Hepatocyte (in vitro differentiated cells): ENCODE results near the gene CTNNA3. TPM values are rescaled to one million over a fixed set of nuclear protein-coding genes. Genes with fewer than 3 reads are reported as not detected.

Source experiments
- DNase-seq: peaks from one replicate; pipeline ENCODE4 v3.0.0-alpha.2; 2016; ENCODE audit warnings: low spot score
- H2AFZ ChIP-seq: fragments of 200-600 bp; sonication (generic); 2 replicates; pipeline ENCODE4 v1.6.0; 2016; ENCODE audit warnings: antibody characterized with exemption, mild to moderate bottlenecking
- H3K27ac ChIP-seq: fragments of 200-600 bp; sonication (generic); 2 replicates; pipeline ENCODE4 v1.5.1; 2016; ENCODE audit warnings: mild to moderate bottlenecking
- H3K27me3 ChIP-seq: fragments of 200-600 bp; sonication (generic); 2 replicates; pipeline ENCODE4 v1.6.1; 2016
- H3K36me3 ChIP-seq: fragments of 200-600 bp; sonication (generic); replicated peaks from 2 replicates; pipeline ENCODE4 v1.5.1; 2016; ENCODE audit warnings: low read depth; ENCODE audit not compliant: insufficient read depth
- H3K4me1 ChIP-seq: fragments of 200-600 bp; sonication (generic); 2 replicates; pipeline ENCODE4 v1.5.1; 2016; ENCODE audit warnings: mild to moderate bottlenecking, moderate library complexity; ENCODE audit not compliant: insufficient read depth
- H3K4me2 ChIP-seq: fragments of 200-600 bp; sonication (generic); 2 replicates; pipeline ENCODE4 v1.6.0; 2016
- H3K4me3 ChIP-seq: fragments of 200-600 bp; sonication (generic); 2 replicates; pipeline ENCODE4 v1.5.1; 2016; ENCODE audit warnings: mild to moderate bottlenecking
- H3K79me2 ChIP-seq: fragments of 200-600 bp; sonication (generic); 2 replicates; pipeline ENCODE4 v1.6.0; 2017; ENCODE audit warnings: mild to moderate bottlenecking
- H3K9me2 ChIP-seq: fragments of 200-600 bp; sonication (generic); replicated peaks from 2 replicates; pipeline ENCODE4 v1.6.0; 2017; ENCODE audit warnings: mild to moderate bottlenecking; ENCODE audit not compliant: insufficient read depth
- H3K9me3 ChIP-seq: fragments of 200-600 bp; sonication (generic); 2 replicates; pipeline ENCODE4 v1.5.1; 2016; ENCODE audit warnings: low read depth, mild to moderate bottlenecking
- H4K20me1 ChIP-seq: fragments of 200-600 bp; sonication (generic); 2 replicates; pipeline ENCODE4 v1.6.0; 2016; ENCODE audit warnings: mild to moderate bottlenecking; ENCODE audit not compliant: insufficient read depth, poor library complexity, severe bottlenecking
- CTCF ChIP-seq: fragments of 200-600 bp; sonication (generic); IDR thresholded peaks from 2 replicates; pipeline ENCODE4 v1.5.1; 2016; ENCODE audit warnings: antibody characterized with exemption, mild to moderate bottlenecking; ENCODE audit not compliant: poor library complexity
- EZH2 ChIP-seq: fragments of 200-600 bp; sonication (generic); IDR thresholded peaks from 2 replicates; pipeline ENCODE4 v1.6.1; 2016; ENCODE audit warnings: antibody characterized with exemption, mild to moderate bottlenecking, borderline replicate concordance
- EZH2phosphoT487 ChIP-seq: fragments of 200-600 bp; sonication (generic); IDR thresholded peaks from one replicate; pipeline ENCODE4 v1.6.1; 2018; ENCODE audit warnings: antibody characterized with exemption, mild to moderate bottlenecking, low read depth, moderate library complexity; ENCODE audit not compliant: unreplicated experiment, severe bottlenecking
- WGBS: methylation state at CpG from one replicate; pipeline ENCODE4 v1.1.6; 2016; ENCODE audit warnings: low lambda C conversion rate; ENCODE audit errors: missing lambda C conversion rate; 5-methylcytosine and 5-hydroxymethylcytosine counted together
- polyA plus RNA-seq: library from polyadenylated mRNA; unstranded; fragments of >200 nt; fragmentation: Nextera tagmentation; extraction: Ambion mirVana; gene quantifications from 2 replicates; pipeline ENCODE4 v1.2.1, GENCODE V29; 2016
- total RNA-seq: library from RNA; depleted of rRNA; stranded (reverse); fragments of >200 nt; gene quantifications from 2 replicates; pipeline ENCODE4 v1.2.3, GENCODE V29; 2014

The CTNNA3 gene
- total and polyA plus RNA-seq, 2 experiments from 2014 or later = 12.9 to 25.9 TPM

- Histone ChIP-seq H3K9me2 (no peaks in the 10 kb centered on the region), H3K27ac (no peak overlapping the region), H3K9me3 (peaks cover 7% of the 10 kb centered on the region), H2AFZ (no peak overlapping the region), H3K36me3 (no peaks in the 10 kb centered on the region), H3K4me3 (no peak overlapping the region), H4K20me1 (no peaks in the 10 kb centered on the region), H3K79me2 (no peaks in the 10 kb centered on the region), H3K27me3 (no peaks in the 10 kb centered on the region), H3K4me1 (no peaks in the 10 kb centered on the region), H3K4me2 (no peak overlapping the region)
- DNase-seq = no peak
- TF ChIP-seq CTCF (no peak), EZH2phosphoT487 (no peak), EZH2 (no peak)
These were observed 522.2 kb downstream of the CTNNA3 start for GRCh38 chr10:67173787-67174186.

DNA sequence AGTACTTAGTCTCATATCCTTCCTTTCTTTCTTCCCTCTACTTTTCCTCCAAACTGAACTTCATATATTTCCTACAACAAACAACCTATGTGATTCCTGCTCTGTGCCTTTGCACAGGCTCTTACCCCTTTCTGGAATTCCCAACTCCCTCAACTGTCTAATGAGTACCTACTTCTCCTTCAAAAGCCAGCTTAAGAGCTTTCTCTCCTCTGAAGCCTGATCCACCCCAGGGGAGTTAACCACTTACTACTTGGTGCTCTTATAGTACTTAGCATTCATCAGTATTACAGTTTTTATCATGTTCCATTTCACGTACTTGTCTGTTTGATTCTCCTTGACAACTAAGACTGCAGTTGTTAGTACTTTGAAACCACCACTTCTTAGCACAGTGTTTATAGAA, 524.0 kb downstream of the CTNNA3 start:
- no peak overlapping the region for H3K27ac ChIP-seq
- 79% methylated on average over 1 of the region's 1 CpG for WGBS
- no peaks in the 10 kb centered on the region for H3K36me3 ChIP-seq
- no peak overlapping the region for H3K4me2 ChIP-seq
- H4K20me1 ChIP-seq = no peaks in the 10 kb centered on the region
- no peaks in the 10 kb centered on the region for H3K9me2 ChIP-seq
- no peaks in the 10 kb centered on the region for H3K4me1 ChIP-seq
- no peak overlapping the region for H3K4me3 ChIP-seq
- H2AFZ ChIP-seq = no peak overlapping the region
- no peak for TF ChIP-seq CTCF
- TF ChIP-seq EZH2phosphoT487 = no peak
- TF ChIP-seq EZH2 = no peak
- no peaks in the 10 kb centered on the region for H3K79me2 ChIP-seq
- DNase-seq = no peak
- H3K27me3 ChIP-seq = no peaks in the 10 kb centered on the region
- H3K9me3 ChIP-seq = peaks cover 7% of the 10 kb centered on the region

DNA sequence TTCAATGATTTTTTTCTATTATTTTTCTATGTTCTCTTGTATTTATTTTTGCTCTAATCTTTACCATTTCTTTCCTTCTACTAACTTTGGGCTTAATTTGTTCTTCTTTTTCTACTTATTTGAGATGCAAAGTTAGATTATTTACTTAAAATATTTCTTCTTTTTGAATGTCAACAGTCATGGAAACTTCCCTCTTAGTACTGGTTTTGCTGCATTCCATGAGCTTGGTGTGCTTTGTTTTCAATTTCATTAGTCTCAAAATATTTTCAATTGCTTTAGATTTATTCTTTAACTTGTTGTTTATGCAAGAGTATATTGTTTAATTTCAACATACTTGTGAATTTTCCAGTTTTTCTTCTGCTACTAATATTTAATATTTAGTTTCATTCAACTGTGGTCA, 539.8 kb downstream of the CTNNA3 start:
- Histone ChIP-seq H3K9me2 (no peaks in the 10 kb centered on the region), H3K36me3 (no peaks in the 10 kb centered on the region), H3K27ac (peak overlapping the region; percentile 42), H3K4me3 (no peak overlapping the region), H4K20me1 (no peaks in the 10 kb centered on the region), H3K9me3 (peaks cover 3% of the 10 kb centered on the region), H3K4me1 (no peaks in the 10 kb centered on the region), H3K27me3 (no peaks in the 10 kb centered on the region), H3K79me2 (no peaks in the 10 kb centered on the region), H2AFZ (no peak overlapping the region), H3K4me2 (no peak overlapping the region)
- no peak for DNase-seq
- TF ChIP-seq EZH2 = no peak
- no peak for TF ChIP-seq CTCF
- TF ChIP-seq EZH2phosphoT487 = no peak

DNA sequence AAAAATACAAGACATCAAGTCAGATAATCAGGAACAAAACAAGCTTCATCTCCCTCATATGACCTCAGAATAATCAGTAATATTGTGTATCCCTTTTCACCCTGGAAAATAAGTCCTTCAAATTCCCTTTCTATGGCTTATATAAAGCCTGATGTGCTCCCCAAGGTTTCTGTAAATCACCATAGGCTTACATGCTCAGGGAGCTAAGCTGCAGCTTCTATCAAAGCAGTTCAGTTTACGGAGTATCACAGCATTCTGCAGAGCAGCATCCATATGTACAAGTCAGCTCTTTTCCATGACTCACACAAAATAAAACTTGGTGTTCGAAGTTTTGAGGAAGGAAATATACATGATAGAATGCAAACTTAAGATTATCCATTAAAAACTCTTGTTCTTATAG, 544.5 kb downstream of the CTNNA3 start:
- no peaks in the 10 kb centered on the region for H3K9me3 ChIP-seq
- no peak for DNase-seq
- H3K27ac ChIP-seq = no peak overlapping the region
- H3K79me2 ChIP-seq = no peaks in the 10 kb centered on the region
- H2AFZ ChIP-seq = no peak overlapping the region
- no peaks in the 10 kb centered on the region for H3K36me3 ChIP-seq
- H3K4me2 ChIP-seq = no peak overlapping the region
- H3K4me1 ChIP-seq = no peaks in the 10 kb centered on the region
- WGBS = 86% methylated on average over 2 of the region's 2 CpGs
- TF ChIP-seq CTCF (no peak), EZH2phosphoT487 (no peak), EZH2 (no peak)
- H3K4me3 ChIP-seq = no peak overlapping the region
- H3K9me2 ChIP-seq = no peaks in the 10 kb centered on the region
- no peaks in the 10 kb centered on the region for H4K20me1 ChIP-seq
- H3K27me3 ChIP-seq = no peaks in the 10 kb centered on the region
